Liver (tissue), 9 donors: ENCODE measurements around the gene ERC1. TPM values are rescaled to one million over a fixed set of nuclear protein-coding genes. Genes with fewer than 3 reads are reported as not detected.

ENCODE experiments used
- DNase-seq: peaks from one replicate; pipeline ENCODE4 v3.0.0-alpha.2; 2017; ENCODE audit warnings: low spot score
- H3K27ac ChIP-seq, 2 donors: one replicate each; pipeline ENCODE4 v1.7.0; 2013; ENCODE audit warnings: inconsistent platforms in 2 of 2, low read length in 2 of 2, control low read depth in 1 of 2, low read depth in 1 of 2, mild to moderate bottlenecking in 1 of 2
- H3K27me3 ChIP-seq, 4 donors: one replicate each; pipeline versions ENCODE4 v1.6.1 to v1.7.0; 2013; ENCODE audit warnings: low read length in 3 of 4, inconsistent platforms in 1 of 4, mild to moderate bottlenecking in 1 of 4, moderate library complexity in 1 of 4; ENCODE audit not compliant: control insufficient read depth in 4 of 4, insufficient read depth in 4 of 4
- H3K36me3 ChIP-seq, 4 donors: one replicate each; pipeline versions ENCODE4 v1.6.1 to v1.7.0; 2013; ENCODE audit warnings: low read length in 3 of 4, mild to moderate bottlenecking in 3 of 4, low read depth in 1 of 4, moderate library complexity in 1 of 4; ENCODE audit not compliant: control insufficient read depth in 4 of 4, insufficient read depth in 3 of 4
- H3K4me1 ChIP-seq, 4 donors: one replicate each; pipeline versions ENCODE4 v1.6.1 to v1.7.0; 2013; ENCODE audit warnings: low read length in 3 of 4, mild to moderate bottlenecking in 3 of 4, moderate library complexity in 1 of 4; ENCODE audit not compliant: control insufficient read depth in 4 of 4, insufficient read depth in 4 of 4
- H3K4me3 ChIP-seq, 3 donors: one replicate each; pipeline versions ENCODE4 v1.6.1 to v1.7.0; 2013; ENCODE audit warnings: low read length in 3 of 3, control low read depth in 1 of 3, low read depth in 1 of 3, mild to moderate bottlenecking in 1 of 3
- H3K9ac ChIP-seq, 2 donors: one replicate each; pipeline ENCODE4 v1.7.0; 2013; ENCODE audit warnings: low read length in 2 of 2, mild to moderate bottlenecking in 2 of 2, moderate library complexity in 2 of 2, control low read depth in 1 of 2, low read depth in 1 of 2
- H3K9me3 ChIP-seq, 4 donors: one replicate each; pipeline versions ENCODE4 v1.6.1 to v1.7.0; 2013; ENCODE audit warnings: low read length in 3 of 4; ENCODE audit not compliant: control insufficient read depth in 4 of 4
- FOXA1 ChIP-seq: IDR thresholded peaks from 2 replicates; pipeline ENCODE4 v1.6.1; 2016; ENCODE audit warnings: antibody characterized with exemption
- FOXA2 ChIP-seq: IDR thresholded peaks from 2 replicates; pipeline ENCODE4 v1.6.1; 2016; ENCODE audit warnings: antibody characterized with exemption
- HNF4A ChIP-seq, 2 donors: conservative IDR thresholded peaks; 2 replicates each; pipeline ENCODE4 v1.6.1; 2016; ENCODE audit warnings: antibody characterized with exemption in 2 of 2, mild to moderate bottlenecking in 2 of 2
- HNF4G ChIP-seq: IDR thresholded peaks from 2 replicates; pipeline ENCODE4 v1.6.1; 2016; ENCODE audit warnings: antibody characterized with exemption
- JUND ChIP-seq, 2 donors: IDR thresholded peaks; 2 replicates each; pipeline ENCODE4 v1.6.1; 2016; ENCODE audit warnings: antibody characterized with exemption in 2 of 2
- MAX ChIP-seq: IDR thresholded peaks from 2 replicates; pipeline ENCODE4 v1.6.1; 2016; ENCODE audit warnings: antibody characterized with exemption
- NR2F2 ChIP-seq: IDR thresholded peaks from 2 replicates; pipeline ENCODE4 v1.6.1; 2016; ENCODE audit warnings: antibody characterized with exemption
- RAD21 ChIP-seq, 2 donors: IDR thresholded peaks; 2 replicates each; pipeline ENCODE4 v1.6.1; 2016; ENCODE audit warnings: antibody characterized with exemption in 2 of 2, mild to moderate bottlenecking in 2 of 2
- SP1 ChIP-seq: IDR thresholded peaks from 2 replicates; pipeline ENCODE4 v1.6.1; 2018; ENCODE audit warnings: antibody characterized with exemption, mild to moderate bottlenecking
- TAF1 ChIP-seq: conservative IDR thresholded peaks from 2 replicates; pipeline ENCODE4 v1.6.1; 2016; ENCODE audit warnings: antibody characterized with exemption, mild to moderate bottlenecking
- YY1 ChIP-seq: IDR thresholded peaks from 2 replicates; pipeline ENCODE4 v1.6.1; 2016; ENCODE audit warnings: antibody characterized with exemption, mild to moderate bottlenecking
- WGBS: extraction: QIAGEN DNeasy Blood & Tissue Kit; methylation state at CpG from one replicate; pipeline ENCODE4 v1.1.7; 2013; 5-methylcytosine and 5-hydroxymethylcytosine counted together
- polyA plus RNA-seq, 2 donors: library from polyadenylated mRNA; stranded (reverse) in 1 of 2; unstranded in 1 of 2; fragments of 200-250 nt in 1 of 2; fragments of >200 nt in 1 of 2; fragmentation: Nextera tagmentation in 1 of 2; extraction: Ambion mirVana in 1 of 2; gene quantifications; one replicate each; pipeline versions ENCODE4 v1.2.1 to v1.2.3, GENCODE V29; 2013 to 2015
- total RNA-seq, 2 donors: library from RNA; depleted of rRNA; stranded (reverse); fragments of >200 nt; gene quantifications; one replicate each; pipeline ENCODE4 v1.2.3, GENCODE V29; 2014
- TF ChIP-seq, protein P1 (sequence below): IDR thresholded peaks from 2 replicates; pipeline ENCODE4 v1.6.1; 2016; ENCODE audit warnings: antibody characterized with exemption, mild to moderate bottlenecking
- TF ChIP-seq, protein P2 (sequence below): IDR thresholded peaks from 2 replicates; pipeline ENCODE4 v1.6.1; 2016; ENCODE audit warnings: antibody characterized with exemption
- TF ChIP-seq, protein P3 (sequence below): fragments of 150-350 bp; IDR thresholded peaks from 2 replicates; pipeline ENCODE4 v1.5.1; 2017; ENCODE audit warnings: improper control_type of control experiment, low read depth, low read length; ENCODE audit not compliant: missing input control
- TF ChIP-seq, protein P4 (sequence below): IDR thresholded peaks from 2 replicates; pipeline ENCODE4 v1.6.1; 2016; ENCODE audit warnings: antibody characterized with exemption
- donor health status: healthy.
- donor health status: healthy.
- donor health status: healthy.
- donor health status: healthy.
- donor health status: healthy.

ERC1 gene
- total and polyA plus RNA-seq, 4 donors, result 6.2 to 50.2 (median 10.3) TPM

DNA sequence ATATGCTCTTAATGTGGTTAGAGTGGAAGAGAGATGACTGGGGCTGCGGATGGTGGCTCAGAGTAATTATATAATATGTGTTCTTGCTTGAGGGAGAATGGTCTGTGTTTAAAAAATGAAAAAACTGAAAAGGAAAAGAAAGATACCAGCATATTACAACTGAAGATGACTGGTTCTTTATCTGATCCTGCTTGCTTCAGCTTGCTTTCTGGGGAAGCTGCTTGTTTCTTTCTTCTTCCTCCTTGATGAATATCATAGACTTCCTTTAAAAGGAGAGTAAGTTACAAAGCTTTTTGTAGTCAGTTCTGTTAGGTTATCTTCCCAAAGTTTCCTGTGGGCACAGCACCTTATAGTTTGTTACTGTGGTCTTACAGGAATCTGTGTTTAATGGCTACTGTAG, 210.9 kb downstream of the ERC1 start:
- Histone ChIP-seq H3K4me3 (no peak overlapping the region), H3K9me3 (no peaks in the 10 kb centered on the region), H3K27me3 (no peaks in the 10 kb centered on the region), H3K4me1 (no peaks in the 10 kb centered on the region), H3K9ac (no peak overlapping the region), H3K36me3 (peaks cover 0 to 2% (median under 1%) of the 10 kb centered on the region in 4 donors), H3K27ac (no peak overlapping the region)
- no peak for DNase-seq
- TF ChIP-seq, protein P1, sequence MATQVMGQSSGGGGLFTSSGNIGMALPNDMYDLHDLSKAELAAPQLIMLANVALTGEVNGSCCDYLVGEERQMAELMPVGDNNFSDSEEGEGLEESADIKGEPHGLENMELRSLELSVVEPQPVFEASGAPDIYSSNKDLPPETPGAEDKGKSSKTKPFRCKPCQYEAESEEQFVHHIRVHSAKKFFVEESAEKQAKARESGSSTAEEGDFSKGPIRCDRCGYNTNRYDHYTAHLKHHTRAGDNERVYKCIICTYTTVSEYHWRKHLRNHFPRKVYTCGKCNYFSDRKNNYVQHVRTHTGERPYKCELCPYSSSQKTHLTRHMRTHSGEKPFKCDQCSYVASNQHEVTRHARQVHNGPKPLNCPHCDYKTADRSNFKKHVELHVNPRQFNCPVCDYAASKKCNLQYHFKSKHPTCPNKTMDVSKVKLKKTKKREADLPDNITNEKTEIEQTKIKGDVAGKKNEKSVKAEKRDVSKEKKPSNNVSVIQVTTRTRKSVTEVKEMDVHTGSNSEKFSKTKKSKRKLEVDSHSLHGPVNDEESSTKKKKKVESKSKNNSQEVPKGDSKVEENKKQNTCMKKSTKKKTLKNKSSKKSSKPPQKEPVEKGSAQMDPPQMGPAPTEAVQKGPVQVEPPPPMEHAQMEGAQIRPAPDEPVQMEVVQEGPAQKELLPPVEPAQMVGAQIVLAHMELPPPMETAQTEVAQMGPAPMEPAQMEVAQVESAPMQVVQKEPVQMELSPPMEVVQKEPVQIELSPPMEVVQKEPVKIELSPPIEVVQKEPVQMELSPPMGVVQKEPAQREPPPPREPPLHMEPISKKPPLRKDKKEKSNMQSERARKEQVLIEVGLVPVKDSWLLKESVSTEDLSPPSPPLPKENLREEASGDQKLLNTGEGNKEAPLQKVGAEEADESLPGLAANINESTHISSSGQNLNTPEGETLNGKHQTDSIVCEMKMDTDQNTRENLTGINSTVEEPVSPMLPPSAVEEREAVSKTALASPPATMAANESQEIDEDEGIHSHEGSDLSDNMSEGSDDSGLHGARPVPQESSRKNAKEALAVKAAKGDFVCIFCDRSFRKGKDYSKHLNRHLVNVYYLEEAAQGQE, result no peak
- no peak for TF ChIP-seq JUND (IDR thresholded peaks at IDR 0.05)
- TF ChIP-seq, protein P2, sequence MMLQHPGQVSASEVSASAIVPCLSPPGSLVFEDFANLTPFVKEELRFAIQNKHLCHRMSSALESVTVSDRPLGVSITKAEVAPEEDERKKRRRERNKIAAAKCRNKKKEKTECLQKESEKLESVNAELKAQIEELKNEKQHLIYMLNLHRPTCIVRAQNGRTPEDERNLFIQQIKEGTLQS, result no peak
- TF ChIP-seq FOXA2, result no peak
- no peak for TF ChIP-seq HNF4A (conservative IDR thresholded peaks at IDR 0.05)
- no peak for TF ChIP-seq MAX
- TF ChIP-seq, protein P3, sequence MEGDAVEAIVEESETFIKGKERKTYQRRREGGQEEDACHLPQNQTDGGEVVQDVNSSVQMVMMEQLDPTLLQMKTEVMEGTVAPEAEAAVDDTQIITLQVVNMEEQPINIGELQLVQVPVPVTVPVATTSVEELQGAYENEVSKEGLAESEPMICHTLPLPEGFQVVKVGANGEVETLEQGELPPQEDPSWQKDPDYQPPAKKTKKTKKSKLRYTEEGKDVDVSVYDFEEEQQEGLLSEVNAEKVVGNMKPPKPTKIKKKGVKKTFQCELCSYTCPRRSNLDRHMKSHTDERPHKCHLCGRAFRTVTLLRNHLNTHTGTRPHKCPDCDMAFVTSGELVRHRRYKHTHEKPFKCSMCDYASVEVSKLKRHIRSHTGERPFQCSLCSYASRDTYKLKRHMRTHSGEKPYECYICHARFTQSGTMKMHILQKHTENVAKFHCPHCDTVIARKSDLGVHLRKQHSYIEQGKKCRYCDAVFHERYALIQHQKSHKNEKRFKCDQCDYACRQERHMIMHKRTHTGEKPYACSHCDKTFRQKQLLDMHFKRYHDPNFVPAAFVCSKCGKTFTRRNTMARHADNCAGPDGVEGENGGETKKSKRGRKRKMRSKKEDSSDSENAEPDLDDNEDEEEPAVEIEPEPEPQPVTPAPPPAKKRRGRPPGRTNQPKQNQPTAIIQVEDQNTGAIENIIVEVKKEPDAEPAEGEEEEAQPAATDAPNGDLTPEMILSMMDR, result no peak
- no peak for TF ChIP-seq RAD21 (IDR thresholded peaks at IDR 0.05)
- TF ChIP-seq NR2F2, result no peak
- WGBS, result 92% methylated on average over 1 of the region's 1 CpG

- no peak for TF ChIP-seq HNF4G
- no peak for TF ChIP-seq FOXA2
- TF ChIP-seq NR2F2, result no peak
- TF ChIP-seq YY1, result no peak
- TF ChIP-seq TAF1, result no peak
- no peak overlapping the region for H3K4me3 ChIP-seq
- no peaks in the 10 kb centered on the region for H3K36me3 ChIP-seq
- H3K4me1 ChIP-seq, result no peaks in the 10 kb centered on the region
- H3K9ac ChIP-seq, result no peak overlapping the region
- no peaks in the 10 kb centered on the region for H3K9me3 ChIP-seq
- no peak for DNase-seq
- H3K27me3 ChIP-seq, result no peaks in the 10 kb centered on the region
- no peak overlapping the region for H3K27ac ChIP-seq
These were observed 212.7 kb downstream of the ERC1 start for GRCh38 chr12:1203735-1204019.

DNA sequence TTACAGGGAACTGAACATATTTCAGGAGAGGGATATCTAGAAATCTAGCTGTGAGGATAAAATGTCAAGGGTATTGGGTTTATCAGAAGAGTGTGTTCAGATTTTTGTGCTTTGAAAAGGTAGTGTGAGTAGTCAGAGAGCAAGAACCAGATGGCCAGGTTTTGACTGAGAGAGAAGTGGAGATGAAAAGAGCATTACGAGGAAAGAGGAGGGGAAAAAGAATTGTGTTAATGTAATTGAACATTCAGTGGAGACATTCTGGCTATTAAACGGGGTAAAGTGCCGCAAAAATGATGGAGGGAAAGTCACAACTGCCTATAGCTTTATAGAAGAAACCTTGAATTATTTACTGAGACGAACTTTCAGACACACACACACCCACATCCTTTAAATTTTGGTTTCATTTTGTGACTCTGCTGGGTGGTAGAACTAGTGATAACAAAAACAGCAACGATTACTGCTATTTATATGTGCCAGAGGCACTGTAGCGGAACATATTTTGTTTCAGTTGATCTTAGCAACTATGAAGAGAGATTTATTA, 213.6 kb downstream of the ERC1 start:
- peak overlapping the region in 1 of 2 donors; percentile 37 for H3K9ac ChIP-seq
- no peaks in the 10 kb centered on the region for H3K9me3 ChIP-seq
- no peaks in the 10 kb centered on the region for H3K27me3 ChIP-seq
- H3K27ac ChIP-seq, result peak overlapping the region in 1 of 2 donors; percentile 46
- no peak for DNase-seq
- peak overlapping the region in 1 of 3 donors; percentile 15 for H3K4me3 ChIP-seq
- WGBS, result 61% methylated on average over 6 of the region's 6 CpGs
- no peaks in the 10 kb centered on the region for H3K4me1 ChIP-seq
- no peaks in the 10 kb centered on the region for H3K36me3 ChIP-seq
- TF ChIP-seq HNF4G (no peak), SP1 (no peak), HNF4A (conservative IDR thresholded peaks at IDR 0.05) (no peak), MAX (no peak), JUND (IDR thresholded peaks at IDR 0.05) (no peak), FOXA2 (no peak), NR2F2 (no peak), FOXA1 (no peak)
- TF ChIP-seq, protein P2, result no peak
- TF ChIP-seq, protein P1, result no peak
- TF ChIP-seq, protein P4, sequence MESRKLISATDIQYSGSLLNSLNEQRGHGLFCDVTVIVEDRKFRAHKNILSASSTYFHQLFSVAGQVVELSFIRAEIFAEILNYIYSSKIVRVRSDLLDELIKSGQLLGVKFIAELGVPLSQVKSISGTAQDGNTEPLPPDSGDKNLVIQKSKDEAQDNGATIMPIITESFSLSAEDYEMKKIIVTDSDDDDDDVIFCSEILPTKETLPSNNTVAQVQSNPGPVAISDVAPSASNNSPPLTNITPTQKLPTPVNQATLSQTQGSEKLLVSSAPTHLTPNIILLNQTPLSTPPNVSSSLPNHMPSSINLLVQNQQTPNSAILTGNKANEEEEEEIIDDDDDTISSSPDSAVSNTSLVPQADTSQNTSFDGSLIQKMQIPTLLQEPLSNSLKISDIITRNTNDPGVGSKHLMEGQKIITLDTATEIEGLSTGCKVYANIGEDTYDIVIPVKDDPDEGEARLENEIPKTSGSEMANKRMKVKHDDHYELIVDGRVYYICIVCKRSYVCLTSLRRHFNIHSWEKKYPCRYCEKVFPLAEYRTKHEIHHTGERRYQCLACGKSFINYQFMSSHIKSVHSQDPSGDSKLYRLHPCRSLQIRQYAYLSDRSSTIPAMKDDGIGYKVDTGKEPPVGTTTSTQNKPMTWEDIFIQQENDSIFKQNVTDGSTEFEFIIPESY, result no peak
